Stimulated activated CD8-positive, alpha-beta memory T cell treated with anti-CD3 and anti-CD28 coated beads, Interleukin-12 subunit alpha, Interleukin-12 subunit beta, amount 100 ng/mL, for 24 hours (primary cell): ENCODE measurements around the gene RAB29.

ENCODE experiments used
- DNase-seq: peaks from one replicate; pipeline ENCODE4 v3.0.0-alpha.2; 2020; ENCODE audit errors: extremely low read depth

RAB29 gene

DNA sequence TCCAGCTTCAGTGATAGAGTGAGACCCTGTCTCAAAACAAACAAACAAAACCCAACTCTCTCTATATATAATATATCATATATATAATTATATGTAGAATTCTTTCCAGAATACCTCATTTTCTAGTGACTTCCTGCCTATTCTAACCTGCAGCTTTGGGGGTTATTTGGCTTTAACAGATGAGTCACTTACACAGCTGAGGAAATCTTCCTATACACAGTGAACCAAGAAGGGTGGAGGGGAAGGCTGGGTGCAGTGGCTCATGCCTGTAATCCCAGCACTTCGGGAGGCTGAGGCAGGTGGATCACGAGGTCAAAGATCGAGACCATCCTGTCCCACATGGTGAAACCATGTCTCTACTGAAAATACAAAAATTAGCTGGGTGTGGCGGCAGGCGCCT lies 9.2 kb downstream of the RAB29 start:
- no peak for DNase-seq

DNA sequence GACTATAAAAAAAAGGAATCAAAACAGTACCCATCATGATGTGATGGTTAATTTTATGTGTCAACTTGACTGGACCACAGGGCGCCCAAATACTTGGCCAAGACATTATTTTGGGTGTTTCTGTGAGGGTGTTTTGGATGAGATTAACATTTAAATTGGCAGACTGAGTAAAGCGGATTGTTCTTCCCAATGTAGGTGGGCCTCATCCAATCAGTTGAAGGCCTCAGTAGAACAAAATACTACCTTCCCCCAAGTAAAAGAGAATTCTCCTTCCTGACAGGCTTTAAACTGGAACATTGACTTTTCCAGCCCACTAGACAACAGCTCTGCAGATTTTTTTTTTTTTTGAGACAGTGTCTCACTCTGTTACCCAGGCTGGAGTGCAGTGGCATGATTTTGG lies 10.7 kb downstream of the RAB29 start:
- DNase-seq: no peak

DNA sequence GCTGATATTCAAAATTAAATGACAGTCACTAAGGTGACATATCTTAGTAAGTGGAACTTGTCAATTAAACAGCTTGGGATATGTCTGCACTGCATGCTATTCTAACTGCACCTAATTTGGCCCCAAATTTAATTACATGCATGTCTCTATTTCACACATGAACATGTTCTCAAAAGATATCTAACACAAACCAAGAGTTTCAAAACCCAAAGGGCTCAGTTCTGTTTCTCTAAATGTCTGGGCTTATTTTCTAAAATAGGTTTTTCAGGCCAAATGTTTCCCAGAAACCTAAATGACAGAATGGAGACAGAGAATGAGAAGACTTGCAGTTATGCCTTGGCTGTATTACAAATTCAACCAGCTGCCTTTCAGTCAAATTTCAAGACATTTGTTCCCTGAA lies 11.3 kb downstream of the RAB29 start:
- DNase-seq: no peak

DNA sequence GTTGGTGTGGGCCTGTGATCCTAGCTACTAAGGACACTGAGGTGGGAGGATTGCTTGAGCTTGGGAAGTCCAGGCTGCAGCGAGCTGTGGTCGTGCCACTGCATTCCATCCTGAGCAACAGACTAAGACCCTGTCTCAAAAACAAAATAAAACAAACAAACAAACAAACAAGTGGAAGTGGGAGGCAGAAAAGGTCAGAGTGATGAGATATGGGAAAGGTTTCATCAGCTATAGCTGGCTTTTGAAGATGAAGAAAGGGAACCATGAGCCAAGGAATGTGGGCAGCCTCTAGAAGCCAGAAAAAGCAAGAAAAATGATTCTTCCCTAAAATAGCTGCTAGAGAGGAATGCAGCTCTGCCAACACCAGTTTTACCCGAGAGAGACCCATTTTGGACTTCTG lies 14.7 kb downstream of the RAB29 start:
- no peak for DNase-seq

DNA sequence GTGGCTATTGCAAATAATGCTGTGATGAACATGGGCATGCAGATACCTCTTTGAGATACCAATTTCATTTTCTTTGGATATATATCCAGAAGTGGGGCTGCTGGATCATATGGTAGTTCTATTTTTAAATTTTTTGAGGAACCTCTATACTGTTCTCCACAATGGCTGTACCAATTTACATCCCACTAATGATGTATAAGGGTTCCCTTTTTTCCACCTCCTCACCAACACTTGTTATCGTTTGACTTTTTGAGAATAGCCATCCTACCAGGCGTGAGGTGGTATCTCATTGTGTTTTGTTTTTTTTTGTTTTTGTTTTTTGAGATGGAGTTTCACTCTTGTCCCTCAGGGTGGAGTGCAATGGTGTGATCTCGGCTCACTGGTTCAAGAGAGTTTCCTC lies 18.7 kb downstream of the RAB29 start:
- DNase-seq: no peak

DNA sequence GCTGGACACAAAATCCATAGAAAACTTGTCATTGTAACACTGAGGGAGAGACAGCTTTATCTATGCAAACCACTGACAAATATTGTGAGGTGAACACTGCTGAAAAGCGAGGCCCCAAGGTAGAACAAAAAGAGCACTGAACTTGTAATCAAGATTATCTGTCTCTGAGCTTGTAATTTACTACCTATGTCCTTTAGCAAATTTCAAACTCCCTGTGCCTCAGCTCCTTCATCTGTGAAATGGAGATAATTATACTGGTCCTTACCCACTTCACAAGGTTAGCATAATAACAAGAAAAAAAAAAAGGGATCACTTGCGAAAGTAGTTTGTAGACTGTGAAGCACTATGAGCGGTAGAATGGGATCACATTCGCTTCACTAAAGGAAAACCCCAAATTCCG lies 20.4 kb downstream of the RAB29 start:
- DNase-seq: no peak

DNA sequence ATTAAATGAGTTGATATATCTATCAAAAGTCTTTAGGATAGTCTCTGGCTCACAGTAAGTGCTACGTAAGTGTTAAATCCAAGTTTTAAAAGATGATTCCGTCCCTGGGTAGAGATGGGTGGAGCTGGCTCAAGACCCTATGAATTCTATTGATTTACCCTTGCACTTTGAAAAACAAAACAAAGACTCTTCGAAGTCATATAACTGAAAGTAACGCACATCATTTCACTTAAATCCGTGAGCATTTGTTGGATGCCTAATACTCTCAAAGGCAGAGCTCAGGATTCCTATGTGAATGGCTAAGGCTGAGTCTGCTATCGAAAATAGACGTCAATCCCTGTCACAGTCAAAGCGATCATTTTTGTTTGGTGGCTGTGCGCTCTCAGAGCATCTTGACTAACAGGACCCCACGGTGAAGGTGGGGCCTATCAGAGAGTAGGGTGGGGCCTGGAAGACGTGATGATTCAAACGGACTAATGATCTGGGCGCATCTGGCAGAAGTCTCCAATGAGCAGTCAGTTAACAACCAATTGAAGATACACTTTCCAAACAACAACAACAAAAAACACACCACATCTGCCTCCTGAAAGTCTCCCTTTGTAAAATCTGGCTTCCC lies 24.1 kb downstream of the RAB29 start:
- no peak for DNase-seq

DNA sequence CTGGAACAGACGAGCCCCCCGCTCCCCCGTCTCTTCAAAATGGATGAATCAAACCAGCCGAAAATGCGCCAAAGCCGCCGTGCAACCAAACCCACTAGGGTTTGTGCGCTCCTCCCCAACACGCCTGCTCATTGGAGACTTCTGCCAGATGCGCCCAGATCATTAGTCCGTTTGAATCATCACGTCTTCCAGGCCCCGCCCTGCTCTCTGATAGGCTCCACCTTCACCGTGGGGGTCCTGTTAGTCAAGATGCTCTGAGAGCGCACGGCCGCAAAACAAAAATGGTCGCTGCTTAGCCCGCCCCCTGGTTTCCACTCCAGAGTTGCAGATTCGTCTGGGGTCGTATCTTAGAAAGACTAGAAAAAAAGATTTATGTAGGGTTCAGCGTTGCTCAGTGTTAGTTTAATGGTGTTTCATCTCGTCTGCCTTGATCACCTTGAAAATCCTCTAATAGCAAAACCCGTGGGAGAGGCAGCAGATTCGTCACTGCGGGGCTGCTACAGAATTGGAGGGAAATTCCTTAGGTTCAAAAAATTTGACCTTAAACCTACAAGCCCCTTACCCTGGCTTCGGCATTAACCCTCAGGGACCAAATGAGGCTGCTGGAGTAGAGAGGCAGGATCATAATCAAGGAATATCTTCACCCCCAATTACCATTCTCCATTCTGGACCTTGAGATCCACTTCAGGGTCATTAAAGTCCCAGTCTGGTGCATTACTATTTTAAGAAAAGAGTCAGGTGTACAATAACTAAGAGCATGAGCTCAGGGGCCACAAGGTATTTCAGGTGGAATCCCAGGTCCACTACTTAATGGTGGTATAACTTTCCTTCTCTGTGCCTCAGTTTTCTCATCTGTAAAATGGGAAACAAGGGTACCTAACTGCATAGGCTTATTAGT lies 24.9 kb downstream of the RAB29 start, which contains the start of gene NUCKS1:
NUCKS1 (minus strand) TSS at position 45 of the 898 bp plus-strand sequence. CDS start 209 bp downstream, outside the sequence.
- DNase-seq: peak; percentile 90

DNA sequence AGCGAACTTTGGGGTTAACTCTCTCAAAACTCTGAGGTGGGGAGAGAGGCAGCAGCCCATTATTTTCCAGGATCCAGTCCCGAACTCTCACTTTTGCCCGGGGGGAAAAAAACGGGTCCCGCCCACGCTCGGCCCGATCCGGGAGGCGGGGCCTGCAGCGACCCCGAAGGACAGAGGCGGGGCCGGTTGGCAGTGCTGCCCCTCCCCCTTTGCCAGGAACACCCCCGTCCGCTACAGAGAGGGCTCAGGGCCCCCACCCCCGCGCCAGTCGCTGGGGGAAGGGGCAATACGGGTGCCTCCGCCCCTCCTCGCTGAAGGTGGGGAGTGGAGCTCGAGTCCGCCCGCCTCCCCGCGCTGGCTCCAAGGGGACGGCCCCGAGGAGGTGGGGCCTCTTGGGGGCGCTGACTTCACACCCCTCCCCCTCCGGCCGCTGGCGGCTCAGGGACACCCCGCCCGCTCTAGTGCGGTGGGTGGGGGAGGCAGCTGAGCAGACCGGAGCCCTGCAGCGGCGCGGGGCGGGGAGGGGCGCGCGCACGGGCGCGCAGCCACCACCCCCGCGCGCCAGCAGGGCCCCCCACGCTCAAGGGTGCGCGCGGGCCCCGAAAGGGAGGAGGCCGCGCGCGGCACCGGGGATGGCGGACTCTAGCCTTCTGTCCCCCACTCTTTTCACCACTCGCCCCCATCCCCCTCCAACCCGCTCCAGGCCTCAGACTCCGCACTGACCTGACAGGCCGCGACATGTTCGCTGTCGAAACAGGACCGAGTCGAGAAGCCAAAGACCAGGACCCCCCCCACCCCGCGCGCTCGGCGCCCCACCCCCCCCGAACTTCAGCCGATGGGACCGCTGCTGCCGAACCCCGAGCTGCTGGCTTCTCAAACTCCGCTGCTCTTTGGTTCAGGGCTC lies 25.8 kb downstream of the RAB29 start:
- peak; percentile 93 for DNase-seq

DNA sequence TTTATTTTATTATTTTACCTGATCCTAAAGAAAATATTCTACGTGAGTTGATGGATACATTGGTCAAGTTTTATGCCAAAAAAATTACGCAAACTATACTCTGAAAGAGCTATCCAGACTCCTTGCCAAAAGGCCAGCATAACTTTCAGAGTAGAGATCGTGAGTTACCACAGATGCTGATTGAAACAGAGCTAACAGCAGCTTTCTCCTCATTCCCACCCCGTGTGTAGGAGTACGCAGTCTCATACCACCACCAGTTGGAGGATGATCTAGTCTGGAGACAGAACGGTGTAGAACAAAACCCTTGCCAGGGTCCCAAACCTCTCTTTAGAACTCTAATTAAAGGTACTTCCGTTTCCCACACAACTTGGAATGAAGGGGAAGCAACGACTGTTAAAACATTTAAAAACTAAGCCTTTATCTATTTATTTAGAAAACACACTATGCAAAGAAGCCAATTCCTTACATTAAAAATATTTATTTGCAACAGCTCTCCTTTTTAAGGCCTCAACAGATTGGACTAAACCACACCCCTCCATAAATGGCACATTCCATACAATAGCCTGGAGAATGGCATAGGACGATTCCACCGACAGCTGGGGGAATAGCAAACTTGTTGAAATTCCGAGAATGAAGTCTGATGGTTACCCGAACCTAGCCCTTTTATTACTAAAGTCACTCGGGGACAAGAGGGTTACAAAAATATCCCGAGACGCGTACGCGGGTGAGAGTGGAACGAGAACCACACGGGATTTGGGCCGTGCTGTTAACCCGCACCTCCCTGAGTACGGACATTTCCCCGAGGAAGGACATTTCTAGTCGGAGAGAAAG lies 26.7 kb downstream of the RAB29 start:
- peak; percentile 5 for DNase-seq

DNA sequence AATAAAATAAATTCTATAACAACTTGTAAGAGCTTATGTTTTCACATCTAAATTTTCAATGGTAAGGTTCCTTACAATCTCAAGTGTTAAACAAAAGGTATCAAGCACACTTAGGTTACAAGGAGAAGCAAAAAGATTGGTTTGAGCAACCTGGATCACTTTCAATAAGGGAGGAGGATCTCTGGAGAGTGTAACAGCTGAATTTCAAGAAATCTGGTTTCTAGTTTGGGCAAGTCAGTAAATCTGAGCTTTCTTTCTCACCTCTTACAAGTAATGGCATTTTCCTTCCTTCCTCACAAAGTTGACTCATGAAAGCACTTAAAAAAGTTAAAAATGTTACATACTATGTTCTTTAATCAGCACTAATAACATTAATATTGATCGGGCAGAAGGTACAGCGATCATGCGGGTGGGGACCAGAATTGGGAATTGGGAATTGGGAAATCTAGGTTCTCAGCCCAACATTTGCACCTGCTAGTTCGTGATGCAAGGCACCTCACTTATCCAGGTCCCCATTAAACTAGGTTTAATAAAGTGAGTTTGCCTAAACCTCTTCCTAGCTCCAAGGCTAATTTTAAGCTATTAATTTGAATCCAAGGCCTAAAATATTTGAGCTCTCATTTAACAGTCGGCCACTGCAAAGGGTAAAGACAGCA lies 28.4 kb downstream of the RAB29 start:
- no peak for DNase-seq

DNA sequence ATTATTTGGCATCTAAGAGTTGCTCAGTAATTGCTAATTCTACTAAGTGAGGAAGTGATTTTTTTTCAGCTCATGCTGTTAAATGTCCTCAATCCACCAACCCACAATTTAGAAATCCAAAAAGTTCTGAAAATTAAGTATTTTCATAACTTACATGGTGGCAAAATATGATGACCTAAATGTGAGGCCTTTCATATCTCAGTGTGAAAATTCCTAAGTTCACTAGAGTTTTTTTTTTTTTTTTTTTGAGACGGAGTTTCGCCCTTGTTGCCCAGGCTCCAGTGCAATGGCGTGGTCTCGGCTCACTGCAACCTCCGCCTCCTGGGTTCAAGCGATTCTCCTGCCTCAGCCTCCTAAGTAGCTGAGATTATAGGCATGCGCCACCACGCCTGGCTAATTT lies 30.9 kb downstream of the RAB29 start:
- DNase-seq: no peak

DNA sequence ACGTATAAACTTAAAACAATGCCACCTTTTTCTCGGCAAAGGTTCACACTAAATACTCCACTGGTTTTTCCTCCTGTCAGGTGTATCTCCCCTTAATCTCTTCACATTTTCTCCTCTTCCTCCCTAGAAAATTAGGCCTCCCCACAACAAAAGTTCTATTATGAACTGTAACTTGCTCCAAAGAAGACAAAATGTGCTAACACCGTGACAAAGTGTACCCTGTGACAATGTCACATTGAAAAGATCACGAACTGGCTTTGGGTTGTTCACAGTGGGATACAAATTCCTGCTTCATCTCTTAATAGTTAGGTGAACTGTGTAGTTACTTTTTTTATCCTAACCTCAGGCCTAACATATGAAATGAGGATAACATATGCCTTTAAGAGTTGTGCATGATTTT lies 31.3 kb downstream of the RAB29 start:
- DNase-seq: no peak

DNA sequence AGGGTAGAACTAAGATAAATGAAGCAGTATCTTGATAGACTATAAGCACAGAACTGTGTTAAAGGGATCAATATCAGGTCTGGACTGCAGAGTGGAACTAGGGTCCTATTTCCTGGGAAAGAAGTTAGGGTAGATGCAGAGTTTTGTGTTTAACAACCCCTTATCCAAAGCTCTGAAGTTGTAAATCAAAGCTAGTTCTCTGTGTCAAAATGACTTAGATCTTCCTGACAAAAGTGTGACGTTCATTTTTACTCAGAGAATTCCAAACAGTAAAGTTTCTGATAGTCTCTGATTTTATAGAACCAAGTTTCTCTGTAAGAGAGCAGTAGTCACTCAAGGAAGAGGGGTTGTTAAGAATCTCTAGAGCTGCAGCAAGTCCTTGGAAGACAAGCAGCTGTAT lies 33.6 kb downstream of the RAB29 start:
- DNase-seq: no peak

DNA sequence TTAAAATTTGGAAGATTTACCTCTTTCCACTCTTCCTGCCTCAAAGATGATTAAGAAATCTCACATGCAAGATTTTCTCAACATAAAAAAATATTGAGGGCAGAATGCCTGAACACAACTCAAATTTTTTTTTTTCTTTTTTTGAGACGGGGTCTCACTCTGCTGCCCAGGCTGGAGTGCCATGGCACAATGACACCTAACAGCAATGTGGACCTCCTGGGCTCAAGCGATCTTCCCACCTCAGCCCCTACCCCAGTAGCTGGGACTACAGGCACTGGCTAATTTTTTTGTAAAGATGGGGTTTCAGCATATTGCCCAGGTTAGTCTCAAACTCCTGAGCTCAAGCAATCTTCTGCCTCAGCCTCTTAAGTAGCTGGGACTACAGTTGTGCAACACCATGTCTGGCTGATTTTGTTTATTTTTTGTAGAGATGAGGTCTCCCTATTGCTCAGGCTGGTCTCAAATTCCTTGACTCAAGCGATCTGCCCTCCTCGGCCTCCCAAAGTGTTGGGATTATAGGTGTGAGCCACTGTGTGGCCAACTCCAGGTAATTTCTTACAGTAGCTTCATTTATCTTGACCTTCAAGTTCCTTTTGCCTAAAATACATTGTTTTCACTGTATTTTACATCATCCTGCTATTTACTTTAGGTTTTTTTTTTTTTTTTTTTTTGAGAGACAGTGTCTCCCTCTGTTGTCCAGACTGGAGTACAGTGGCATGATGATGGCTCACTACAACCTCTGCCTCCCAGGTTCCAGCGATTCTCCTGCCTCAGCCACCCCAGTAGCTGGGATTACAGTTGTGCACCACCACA lies 35.7 kb downstream of the RAB29 start:
- DNase-seq: no peak

DNA sequence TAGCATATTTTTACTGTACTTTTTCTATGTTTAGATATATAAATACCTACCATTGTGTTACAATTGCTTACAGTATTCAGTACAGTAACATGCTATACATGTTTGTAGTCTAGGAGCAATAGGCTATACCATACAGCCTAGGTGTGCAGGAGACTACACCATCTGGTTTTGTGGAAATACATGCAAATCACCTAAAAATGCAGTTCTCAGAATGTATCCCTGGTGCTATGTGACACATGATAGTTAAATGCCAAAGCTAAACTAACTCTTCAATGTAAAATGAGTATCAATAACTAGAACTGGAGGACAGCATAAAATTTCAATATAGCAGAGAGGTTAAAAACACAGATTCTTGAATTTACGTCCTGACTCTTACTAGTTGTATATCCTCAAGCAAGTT lies 40.1 kb downstream of the RAB29 start:
- no peak for DNase-seq

DNA sequence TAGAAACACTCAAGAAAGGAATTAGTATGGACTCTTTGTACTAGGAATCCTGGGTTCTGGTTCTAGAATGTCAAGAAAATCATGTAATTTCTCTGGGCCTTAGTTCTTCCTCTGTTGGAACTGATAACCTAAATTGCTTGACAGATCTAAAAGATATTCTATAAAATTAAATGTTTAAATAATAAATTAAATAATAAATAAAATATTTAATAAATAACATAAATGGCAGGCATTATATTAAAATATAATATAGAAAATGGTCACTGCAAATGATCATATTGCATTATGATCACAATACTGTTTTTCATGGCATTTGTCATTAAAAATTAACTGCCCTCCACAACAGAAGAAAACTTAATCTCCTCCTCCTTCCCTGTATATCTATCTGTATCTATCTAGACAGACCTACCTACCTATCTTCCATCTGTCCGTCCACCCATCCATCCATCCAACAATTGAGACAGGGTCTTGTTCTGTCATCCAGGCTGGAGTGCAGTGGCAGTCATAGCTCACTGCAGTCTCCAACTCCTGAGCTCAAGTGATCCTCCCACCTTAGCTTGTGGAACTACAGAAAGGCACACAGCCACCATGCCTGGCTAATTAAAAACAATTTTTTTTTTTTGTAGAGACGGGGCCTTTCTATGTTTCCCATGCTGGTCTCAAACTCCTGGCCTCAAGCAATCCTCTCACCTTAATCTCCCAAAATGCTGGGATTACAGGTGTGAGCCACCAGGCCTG lies 41.7 kb downstream of the RAB29 start:
- DNase-seq: no peak

DNA sequence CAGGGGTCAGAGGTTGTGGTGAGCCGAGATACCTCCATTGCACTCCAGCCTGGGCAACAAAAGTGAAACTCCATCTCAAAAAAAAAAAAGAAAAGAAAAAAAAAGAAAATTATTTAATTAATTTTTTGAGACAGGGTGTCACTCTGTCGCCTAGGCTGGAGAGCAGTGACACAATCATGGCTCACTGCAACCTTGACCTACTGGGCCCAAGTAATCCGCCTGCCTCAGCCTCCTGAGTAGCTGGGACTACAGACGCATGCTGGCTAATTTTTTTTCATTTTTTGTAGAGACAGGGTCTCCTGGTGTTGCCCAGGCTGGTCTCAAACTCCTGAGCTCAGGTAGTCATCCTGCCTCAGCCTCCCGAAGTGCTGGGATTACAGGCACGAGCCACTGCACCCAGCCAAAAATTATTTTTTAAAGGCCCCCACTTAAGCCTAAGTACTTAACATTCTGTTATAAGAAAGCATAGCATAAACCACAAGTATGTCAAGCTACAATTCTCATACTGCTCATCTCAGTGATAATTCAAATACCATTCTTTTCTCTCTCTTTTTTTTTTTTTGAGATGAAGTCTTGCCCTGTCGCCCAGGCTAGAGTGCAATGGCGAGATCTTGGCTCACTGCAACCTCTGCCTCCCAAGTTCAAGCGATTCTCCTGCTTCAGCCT lies 45.2 kb downstream of the RAB29 start:
- no peak for DNase-seq
